ENCODE data around the gene GSTCD. TPM values are rescaled to one million over a fixed set of nuclear protein-coding genes. Genes with fewer than 3 reads are reported as not detected.

GSTCD gene
- total RNA-seq, 1 experiment from 2014 or later: 17.9 TPM

GRCh38 chr4:105686571-105686970, 22.0 kb upstream of the GSTCD start:
- WGBS (ENCODE audit: extremely low coverage, insufficient read length, low lambda C conversion rate): no CpG with 5 or more reads among the region's 2 CpGs

More at GRCh38 chr4:105686571-105686970, 22.0 kb upstream of the GSTCD start:
- Histone ChIP-seq H3K4ac (ENCODE audit: low read depth, low read length) (no peak overlapping the region), H3K79me1 (ENCODE audit: insufficient read depth, low read depth, low read length, poor library complexity, severe bottlenecking) (no peaks in the 10 kb centered on the region), H3K23me2 (ENCODE audit: insufficient read length, low read depth, low read length, poor library complexity, severe bottlenecking) (no peaks in the 10 kb centered on the region), H3K79me2 (ENCODE audit: insufficient read depth, low read length) (no peaks in the 10 kb centered on the region), H2BK5ac (ENCODE audit: insufficient read length, low read length) (no peak overlapping the region), H3K4me1 (ENCODE audit: insufficient read depth, low read length) (no peaks in the 10 kb centered on the region), H2BK120ac (ENCODE audit: low read depth, low read length, poor library complexity, severe bottlenecking) (no peak overlapping the region), H3K56ac (ENCODE audit: insufficient read length, low read depth, low read length) (no peak overlapping the region), H2BK12ac (ENCODE audit: insufficient read length, low read depth, low read length) (no peak overlapping the region), H4K20me1 (ENCODE audit: control insufficient read depth, insufficient read depth, insufficient read length) (no peaks in the 10 kb centered on the region), H4K8ac (replicated peaks; ENCODE audit: insufficient read length, low read depth, low read length) (no peak overlapping the region), H3K18ac (ENCODE audit: insufficient read length, low read depth, low read length) (no peak overlapping the region), H3K9ac (ENCODE audit: extremely low read depth, insufficient read length, low read length) (no peak overlapping the region), H3K9me3 (ENCODE audit: control insufficient read depth, low read depth, low read length) (no peaks in the 10 kb centered on the region), H2AK5ac (ENCODE audit: insufficient read length, low read length) (no peak overlapping the region), H3K14ac (ENCODE audit: insufficient read depth, low read length) (no peak overlapping the region), H3K23ac (ENCODE audit: insufficient read length, low read depth, low read length) (no peak overlapping the region), H4K5ac (ENCODE audit: insufficient read length, low read depth, low read length) (no peak overlapping the region), H3T11ph (ENCODE audit: low read length) (no peak overlapping the region), H3K4me2 (ENCODE audit: insufficient read depth, insufficient read length, low read length) (no peak overlapping the region), H2BK20ac (ENCODE audit: low read depth, low read length, poor library complexity, severe bottlenecking) (no peak overlapping the region), H2AFZ (ENCODE audit: low read length) (no peak overlapping the region), H4K91ac (ENCODE audit: insufficient read length, low read depth, low read length) (no peak overlapping the region), H3K27me3 (ENCODE audit: insufficient read depth, low read length) (no peaks in the 10 kb centered on the region), H3K27ac (ENCODE audit: insufficient read length, low read depth, low read length) (no peak overlapping the region), H2BK15ac (ENCODE audit: low read depth, low read length) (no peak overlapping the region)
- DNase-seq: no peak
- Mint-ChIP-seq H3K4me3 (no peak overlapping the region), H3K36me3 (ENCODE audit: insufficient read depth in 1 of 3, low read depth in 3 of 3) (peaks cover 0 to 12% (median 4%) of the 10 kb centered on the region in 3 experiments; a peak in 3 of 7 replicates), H3K27me3 (ENCODE audit: low read depth) (no peaks in the 10 kb centered on the region), H3K4me1 (no peaks in the 10 kb centered on the region), H3K9me3 (no peaks in the 10 kb centered on the region), H3K27ac (no peak overlapping the region)
- no peak for TF ChIP-seq CTCF (conservative IDR thresholded peaks at IDR 0.05)
